Activated CD8-positive, alpha-beta memory T cell treated with anti-CD3 and anti-CD28 coated beads, Interleukin-2, amount 50 U/mL, for 24 hours (primary cell): Measurements from ENCODE around the gene WHAMM.
"Not testable (repeated sequence)": the region's sequence is repeated elsewhere in the genome, so short reads cannot be mapped to it uniquely, and the experiment has no call there.

Experiments used
- DNase-seq: peaks from one replicate; pipeline ENCODE4 v3.0.0-alpha.2; 2020; ENCODE audit errors: extremely low read depth

WHAMM gene

GRCh38 chr15:82809308-82810060 is at the start of gene WHAMM:
WHAMM (plus strand) TSS chr15:82809628; CDS start chr15:82809727, 99 bp downstream.
- peak; percentile 95 for DNase-seq

- no peak for DNase-seq
These were observed 45.9 kb upstream of the WHAMM start for GRCh38 chr15:82763361-82764116.

- no peak for DNase-seq
These were observed 45.3 kb upstream of the WHAMM start for GRCh38 chr15:82764117-82764490.

GRCh38 chr15:82764740-82765139 is 44.7 kb upstream of the WHAMM start:
- no peak for DNase-seq

- DNase-seq, result not testable (repeated sequence)
These were observed 43.2 kb upstream of the WHAMM start for GRCh38 chr15:82766201-82766600.

GRCh38 chr15:82767163-82767829 is 42.1 kb upstream of the WHAMM start:
- DNase-seq, result no peak

- DNase-seq, result no peak
These were observed 40.9 kb upstream of the WHAMM start for GRCh38 chr15:82768414-82769054.

GRCh38 chr15:82771789-82772607 is 37.4 kb upstream of the WHAMM start:
- DNase-seq, result no peak

GRCh38 chr15:82774496-82774895 is 34.9 kb upstream of the WHAMM start:
- DNase-seq, result no peak

GRCh38 chr15:82778755-82779154 is 30.7 kb upstream of the WHAMM start:
- no peak for DNase-seq

GRCh38 chr15:82781349-82781748 is 28.1 kb upstream of the WHAMM start:
- no peak for DNase-seq

GRCh38 chr15:82788496-82788895 is 20.9 kb upstream of the WHAMM start:
- no peak for DNase-seq

- no peak for DNase-seq
These were observed 19.9 kb upstream of the WHAMM start for GRCh38 chr15:82789491-82789890.

- no peak for DNase-seq
These were observed 19.1 kb upstream of the WHAMM start for GRCh38 chr15:82790321-82790720.

GRCh38 chr15:82792068-82792467 is 17.4 kb upstream of the WHAMM start:
- DNase-seq, result no peak

GRCh38 chr15:82793737-82794136 is 15.7 kb upstream of the WHAMM start:
- DNase-seq, result no peak

GRCh38 chr15:82798104-82798503 is 11.3 kb upstream of the WHAMM start:
- DNase-seq, result no peak

- no peak for DNase-seq
These were observed 10.8 kb upstream of the WHAMM start for GRCh38 chr15:82798531-82799166.

- no peak for DNase-seq
These were observed 10.1 kb upstream of the WHAMM start for GRCh38 chr15:82799183-82799841.

GRCh38 chr15:82802497-82802896 is 6.9 kb upstream of the WHAMM start:
- DNase-seq, result no peak
